ENCODE data around the gene BRF1. TPM values are rescaled to one million over a fixed set of nuclear protein-coding genes. Genes with fewer than 3 reads are reported as not detected.

Gene BRF1
- total RNA-seq, 4 donors from 2014 or later: 44.5 to 99.6 (median 56.2) TPM

- TF ChIP-seq POLR2A (IDR thresholded peaks at IDR 0.05): no peak
- no peak for TF ChIP-seq CTCF (IDR thresholded peaks at IDR 0.05)
- Histone ChIP-seq H3K36me3 (peaks cover 14 to 16% of the 10 kb centered on the region in 2 donors), H3K27ac (no peak overlapping the region), H3K4me1 (peaks cover 2 to 15% of the 10 kb centered on the region in 2 donors), H3K4me3 (replicated peaks in 1 of 3) (no peak overlapping the region), H3K27me3 (no peaks in the 10 kb centered on the region), H3K9me3 (no peaks in the 10 kb centered on the region)
- intact Hi-C loops (cut with DNase I): no loop called here
- no peak for DNase-seq
- WGBS, 2 donors: 89 to 97% methylated on average over 7 to 18 of the region's 30 CpGs
Measured at GRCh38 chr14:105210266-105211025, 90.4 kb downstream of the BRF1 start.

- Histone ChIP-seq H3K9me3 (no peaks in the 10 kb centered on the region), H3K4me1 (peaks cover 10 to 23% of the 10 kb centered on the region in 2 donors), H3K27ac (no peak overlapping the region), H3K36me3 (peaks cover 14 to 16% of the 10 kb centered on the region in 2 donors), H3K4me3 (replicated peaks in 1 of 3) (no peak overlapping the region), H3K27me3 (no peaks in the 10 kb centered on the region)
- DNase-seq: no peak
- WGBS, 2 donors: 88 to 93% methylated on average over 3 to 14 of the region's 16 CpGs
- TF ChIP-seq CTCF (IDR thresholded peaks at IDR 0.05) (no peak), POLR2A (IDR thresholded peaks at IDR 0.05) (no peak)
- intact Hi-C loops (cut with DNase I): no loop called here
Measured at GRCh38 chr14:105209646-105210045, 91.2 kb downstream of the BRF1 start.

- TF ChIP-seq CTCF (IDR thresholded peaks at IDR 0.05) (no peak), POLR2A (IDR thresholded peaks at IDR 0.05) (no peak)
- H3K4me3 ChIP-seq (replicated peaks in 1 of 3): no peak overlapping the region
- peaks cover 14 to 16% of the 10 kb centered on the region in 2 donors for H3K36me3 ChIP-seq
- no peak for DNase-seq
- H3K27me3 ChIP-seq: no peaks in the 10 kb centered on the region
- 90 to 100% methylated on average over 6 of the region's 8 CpGs for WGBS, 2 donors
- intact Hi-C loops (cut with DNase I): no loop called here
- H3K9me3 ChIP-seq: no peaks in the 10 kb centered on the region
- H3K4me1 ChIP-seq: peaks cover 14 to 28% of the 10 kb centered on the region in 2 donors
- H3K27ac ChIP-seq: no peak overlapping the region
Measured at GRCh38 chr14:105209091-105209490, 91.7 kb downstream of the BRF1 start.

GRCh38 chr14:105208738-105209075 lies 92.1 kb downstream of the BRF1 start:
- 88 to 91% methylated on average over 9 to 12 of the region's 12 CpGs for WGBS, 2 donors
- intact Hi-C loops (cut with DNase I): no loop called here
- peaks cover 17 to 32% of the 10 kb centered on the region in 2 donors for H3K4me1 ChIP-seq

More at GRCh38 chr14:105208738-105209075, 92.1 kb downstream of the BRF1 start:
- no peaks in the 10 kb centered on the region for H3K27me3 ChIP-seq
- H3K36me3 ChIP-seq: peaks cover 14 to 16% of the 10 kb centered on the region in 2 donors
- no peaks in the 10 kb centered on the region for H3K9me3 ChIP-seq
- H3K4me3 ChIP-seq (replicated peaks in 1 of 3): no peak overlapping the region
- H3K27ac ChIP-seq: no peak overlapping the region
- TF ChIP-seq CTCF (IDR thresholded peaks at IDR 0.05) (no peak), POLR2A (IDR thresholded peaks at IDR 0.05) (no peak)
- no peak for DNase-seq

Measured in thyroid gland (tissue), 4 donors.